ENCODE measurements around the gene DKK3. TPM values are rescaled to one million over a fixed set of nuclear protein-coding genes. Genes with fewer than 3 reads are reported as not detected.

The DKK3 gene
- total and polyA plus RNA-seq, 2 experiments from 2014 or later = 16.8 to 31.1 TPM

DNA sequence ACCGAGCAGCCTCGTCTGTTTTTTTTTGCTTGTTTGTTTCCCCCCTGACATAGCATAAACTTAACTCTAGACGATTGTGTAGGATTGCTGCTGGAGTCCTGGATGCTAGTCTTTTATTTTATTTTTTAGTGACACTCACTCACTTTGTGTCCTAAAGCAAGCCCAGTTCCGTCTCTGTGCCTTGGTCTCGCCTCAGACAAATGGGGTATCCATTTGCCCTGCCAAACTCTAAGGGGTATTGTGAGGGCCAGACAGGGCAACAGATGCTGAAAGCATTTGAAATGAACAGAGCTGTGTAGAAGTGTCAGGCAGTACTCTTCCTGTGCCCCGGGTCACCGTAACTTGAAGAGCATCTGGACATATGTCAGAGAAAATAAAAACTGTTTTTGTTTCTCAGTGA is 34.8 kb upstream of the DKK3 start:
- Mint-ChIP-seq H3K4me3 (no peak overlapping the region), H3K27ac (no peak overlapping the region), H3K36me3 (ENCODE audit: low read depth) (peaks cover 9% of the 10 kb centered on the region; the same call in 2 of the 3 replicates), H3K9me3 (peaks cover 10% of the 10 kb centered on the region), H3K4me1 (no peaks in the 10 kb centered on the region), H3K27me3 (ENCODE audit: insufficient read depth, low read depth, poor library complexity) (peaks cover 3% of the 10 kb centered on the region)
- Histone ChIP-seq H3K27ac (ENCODE audit: low read depth) (no peak overlapping the region), H3K36me3 (ENCODE audit: insufficient read depth) (no peaks in the 10 kb centered on the region), H3K4me2 (no peak overlapping the region), H3F3A (replicated peaks; ENCODE audit: low read depth) (no peaks in the 10 kb centered on the region), H3K4me1 (ENCODE audit: insufficient read depth) (0 out of 2 replicates have a peak, but pooled peaks cover 4% of the 10 kb centered on the region), H4K20me1 (replicated peaks; ENCODE audit: insufficient read depth) (no peaks in the 10 kb centered on the region), H3K4me3 (no peak overlapping the region), H3K27me3 (ENCODE audit: insufficient read depth) (no peaks in the 10 kb centered on the region), H3K9me2 (ENCODE audit: insufficient read depth) (no peaks in the 10 kb centered on the region), H3K79me2 (replicated peaks; ENCODE audit: insufficient read depth) (no peaks in the 10 kb centered on the region), H2AFZ (no peak overlapping the region)
- no peak for ATAC-seq
- DNase-seq (ENCODE audit: low spot score) = no peak
- no peak for TF ChIP-seq JUNB (IDR thresholded peaks at IDR 0.05; ENCODE audit: unreplicated experiment)
- TF ChIP-seq, protein P1, sequence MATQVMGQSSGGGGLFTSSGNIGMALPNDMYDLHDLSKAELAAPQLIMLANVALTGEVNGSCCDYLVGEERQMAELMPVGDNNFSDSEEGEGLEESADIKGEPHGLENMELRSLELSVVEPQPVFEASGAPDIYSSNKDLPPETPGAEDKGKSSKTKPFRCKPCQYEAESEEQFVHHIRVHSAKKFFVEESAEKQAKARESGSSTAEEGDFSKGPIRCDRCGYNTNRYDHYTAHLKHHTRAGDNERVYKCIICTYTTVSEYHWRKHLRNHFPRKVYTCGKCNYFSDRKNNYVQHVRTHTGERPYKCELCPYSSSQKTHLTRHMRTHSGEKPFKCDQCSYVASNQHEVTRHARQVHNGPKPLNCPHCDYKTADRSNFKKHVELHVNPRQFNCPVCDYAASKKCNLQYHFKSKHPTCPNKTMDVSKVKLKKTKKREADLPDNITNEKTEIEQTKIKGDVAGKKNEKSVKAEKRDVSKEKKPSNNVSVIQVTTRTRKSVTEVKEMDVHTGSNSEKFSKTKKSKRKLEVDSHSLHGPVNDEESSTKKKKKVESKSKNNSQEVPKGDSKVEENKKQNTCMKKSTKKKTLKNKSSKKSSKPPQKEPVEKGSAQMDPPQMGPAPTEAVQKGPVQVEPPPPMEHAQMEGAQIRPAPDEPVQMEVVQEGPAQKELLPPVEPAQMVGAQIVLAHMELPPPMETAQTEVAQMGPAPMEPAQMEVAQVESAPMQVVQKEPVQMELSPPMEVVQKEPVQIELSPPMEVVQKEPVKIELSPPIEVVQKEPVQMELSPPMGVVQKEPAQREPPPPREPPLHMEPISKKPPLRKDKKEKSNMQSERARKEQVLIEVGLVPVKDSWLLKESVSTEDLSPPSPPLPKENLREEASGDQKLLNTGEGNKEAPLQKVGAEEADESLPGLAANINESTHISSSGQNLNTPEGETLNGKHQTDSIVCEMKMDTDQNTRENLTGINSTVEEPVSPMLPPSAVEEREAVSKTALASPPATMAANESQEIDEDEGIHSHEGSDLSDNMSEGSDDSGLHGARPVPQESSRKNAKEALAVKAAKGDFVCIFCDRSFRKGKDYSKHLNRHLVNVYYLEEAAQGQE (IDR thresholded peaks at IDR 0.05; ENCODE audit: unreplicated experiment) = no peak
- TF ChIP-seq, protein P2, sequence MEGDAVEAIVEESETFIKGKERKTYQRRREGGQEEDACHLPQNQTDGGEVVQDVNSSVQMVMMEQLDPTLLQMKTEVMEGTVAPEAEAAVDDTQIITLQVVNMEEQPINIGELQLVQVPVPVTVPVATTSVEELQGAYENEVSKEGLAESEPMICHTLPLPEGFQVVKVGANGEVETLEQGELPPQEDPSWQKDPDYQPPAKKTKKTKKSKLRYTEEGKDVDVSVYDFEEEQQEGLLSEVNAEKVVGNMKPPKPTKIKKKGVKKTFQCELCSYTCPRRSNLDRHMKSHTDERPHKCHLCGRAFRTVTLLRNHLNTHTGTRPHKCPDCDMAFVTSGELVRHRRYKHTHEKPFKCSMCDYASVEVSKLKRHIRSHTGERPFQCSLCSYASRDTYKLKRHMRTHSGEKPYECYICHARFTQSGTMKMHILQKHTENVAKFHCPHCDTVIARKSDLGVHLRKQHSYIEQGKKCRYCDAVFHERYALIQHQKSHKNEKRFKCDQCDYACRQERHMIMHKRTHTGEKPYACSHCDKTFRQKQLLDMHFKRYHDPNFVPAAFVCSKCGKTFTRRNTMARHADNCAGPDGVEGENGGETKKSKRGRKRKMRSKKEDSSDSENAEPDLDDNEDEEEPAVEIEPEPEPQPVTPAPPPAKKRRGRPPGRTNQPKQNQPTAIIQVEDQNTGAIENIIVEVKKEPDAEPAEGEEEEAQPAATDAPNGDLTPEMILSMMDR (conservative IDR thresholded peaks at IDR 0.05; ENCODE audit: low read depth in 2 of 2) = no peak
- TF ChIP-seq STAT1 (IDR thresholded peaks at IDR 0.05; ENCODE audit: unreplicated experiment) = no peak
- TF ChIP-seq, protein P3, sequence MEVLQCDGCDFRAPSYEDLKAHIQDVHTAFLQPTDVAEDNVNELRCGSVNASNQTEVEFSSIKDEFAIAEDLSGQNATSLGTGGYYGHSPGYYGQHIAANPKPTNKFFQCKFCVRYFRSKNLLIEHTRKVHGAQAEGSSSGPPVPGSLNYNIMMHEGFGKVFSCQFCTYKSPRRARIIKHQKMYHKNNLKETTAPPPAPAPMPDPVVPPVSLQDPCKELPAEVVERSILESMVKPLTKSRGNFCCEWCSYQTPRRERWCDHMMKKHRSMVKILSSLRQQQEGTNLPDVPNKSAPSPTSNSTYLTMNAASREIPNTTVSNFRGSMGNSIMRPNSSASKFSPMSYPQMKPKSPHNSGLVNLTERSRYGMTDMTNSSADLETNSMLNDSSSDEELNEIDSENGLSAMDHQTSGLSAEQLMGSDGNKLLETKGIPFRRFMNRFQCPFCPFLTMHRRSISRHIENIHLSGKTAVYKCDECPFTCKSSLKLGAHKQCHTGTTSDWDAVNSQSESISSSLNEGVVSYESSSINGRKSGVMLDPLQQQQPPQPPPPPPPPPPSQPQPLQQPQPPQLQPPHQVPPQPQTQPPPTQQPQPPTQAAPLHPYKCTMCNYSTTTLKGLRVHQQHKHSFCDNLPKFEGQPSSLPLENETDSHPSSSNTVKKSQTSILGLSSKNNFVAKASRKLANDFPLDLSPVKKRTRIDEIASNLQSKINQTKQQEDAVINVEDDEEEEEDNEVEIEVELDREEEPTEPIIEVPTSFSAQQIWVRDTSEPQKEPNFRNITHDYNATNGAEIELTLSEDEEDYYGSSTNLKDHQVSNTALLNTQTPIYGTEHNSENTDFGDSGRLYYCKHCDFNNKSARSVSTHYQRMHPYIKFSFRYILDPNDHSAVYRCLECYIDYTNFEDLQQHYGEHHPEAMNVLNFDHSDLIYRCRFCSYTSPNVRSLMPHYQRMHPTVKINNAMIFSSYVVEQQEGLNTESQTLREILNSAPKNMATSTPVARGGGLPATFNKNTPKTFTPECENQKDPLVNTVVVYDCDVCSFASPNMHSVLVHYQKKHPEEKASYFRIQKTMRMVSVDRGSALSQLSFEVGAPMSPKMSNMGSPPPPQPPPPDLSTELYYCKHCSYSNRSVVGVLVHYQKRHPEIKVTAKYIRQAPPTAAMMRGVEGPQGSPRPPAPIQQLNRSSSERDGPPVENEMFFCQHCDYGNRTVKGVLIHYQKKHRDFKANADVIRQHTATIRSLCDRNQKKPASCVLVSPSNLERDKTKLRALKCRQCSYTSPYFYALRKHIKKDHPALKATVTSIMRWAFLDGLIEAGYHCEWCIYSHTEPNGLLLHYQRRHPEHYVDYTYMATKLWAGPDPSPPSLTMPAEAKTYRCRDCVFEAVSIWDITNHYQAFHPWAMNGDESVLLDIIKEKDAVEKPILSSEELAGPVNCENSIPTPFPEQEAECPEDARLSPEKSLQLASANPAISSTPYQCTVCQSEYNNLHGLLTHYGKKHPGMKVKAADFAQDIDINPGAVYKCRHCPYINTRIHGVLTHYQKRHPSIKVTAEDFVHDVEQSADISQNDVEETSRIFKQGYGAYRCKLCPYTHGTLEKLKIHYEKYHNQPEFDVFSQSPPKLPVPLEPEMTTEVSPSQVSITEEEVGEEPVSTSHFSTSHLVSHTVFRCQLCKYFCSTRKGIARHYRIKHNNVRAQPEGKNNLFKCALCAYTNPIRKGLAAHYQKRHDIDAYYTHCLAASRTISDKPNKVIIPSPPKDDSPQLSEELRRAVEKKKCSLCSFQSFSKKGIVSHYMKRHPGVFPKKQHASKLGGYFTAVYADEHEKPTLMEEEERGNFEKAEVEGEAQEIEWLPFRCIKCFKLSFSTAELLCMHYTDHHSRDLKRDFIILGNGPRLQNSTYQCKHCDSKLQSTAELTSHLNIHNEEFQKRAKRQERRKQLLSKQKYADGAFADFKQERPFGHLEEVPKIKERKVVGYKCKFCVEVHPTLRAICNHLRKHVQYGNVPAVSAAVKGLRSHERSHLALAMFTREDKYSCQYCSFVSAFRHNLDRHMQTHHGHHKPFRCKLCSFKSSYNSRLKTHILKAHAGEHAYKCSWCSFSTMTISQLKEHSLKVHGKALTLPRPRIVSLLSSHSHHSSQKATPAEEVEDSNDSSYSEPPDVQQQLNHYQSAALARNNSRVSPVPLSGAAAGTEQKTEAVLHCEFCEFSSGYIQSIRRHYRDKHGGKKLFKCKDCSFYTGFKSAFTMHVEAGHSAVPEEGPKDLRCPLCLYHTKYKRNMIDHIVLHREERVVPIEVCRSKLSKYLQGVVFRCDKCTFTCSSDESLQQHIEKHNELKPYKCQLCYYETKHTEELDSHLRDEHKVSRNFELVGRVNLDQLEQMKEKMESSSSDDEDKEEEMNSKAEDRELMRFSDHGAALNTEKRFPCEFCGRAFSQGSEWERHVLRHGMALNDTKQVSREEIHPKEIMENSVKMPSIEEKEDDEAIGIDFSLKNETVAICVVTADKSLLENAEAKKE (CRISPR knock-in tag; IDR thresholded peaks at IDR 0.05) = no peak
